Pulmonary artery endothelial cell (primary cell): ENCODE measurements around the gene ENC1. TPM values are rescaled to one million over a fixed set of nuclear protein-coding genes. Genes with fewer than 3 reads are reported as not detected.

ENCODE experiments used
- total RNA-seq: library from RNA; depleted of rRNA; stranded (reverse); fragments of >200 nt; gene quantifications from 2 replicates; pipeline ENCODE4 v1.2.3, GENCODE V29; 2014

Gene ENC1
- total RNA-seq, 1 donor from 2014 or later = 71.5 TPM

Other genes with a start within 250 kb of the ENC1 start
- 161 and 165 TPM in 2 replicates for gene HEXB, start 44.5 kb upstream of the ENC1 start, total RNA-seq
- 40.6 and 55.2 TPM in 2 replicates for gene GFM2, start 126.4 kb upstream of the ENC1 start, total RNA-seq
- gene NSA2, start 126.5 kb upstream of the ENC1 start, total RNA-seq = 82.9 and 97.2 TPM in 2 replicates
- 0.13 and 0.71 TPM in 2 replicates for gene FAM169A, start 225.7 kb upstream of the ENC1 start, total RNA-seq